ENCODE data around the gene NPL.

The NPL gene

GRCh38 chr1:182771187-182771984 is 18.2 kb upstream of the NPL start:
- no peak for DNase-seq (ENCODE audit: extremely low spot score, insufficient read length, low read depth)
- no peak for FAIRE-seq

- FAIRE-seq (no peak), DNase-seq (ENCODE audit: extremely low spot score, insufficient read length, low read depth) (no peak)
These were observed 12.2 kb upstream of the NPL start for GRCh38 chr1:182777386-182777785.

GRCh38 chr1:182778862-182779261 is 10.7 kb upstream of the NPL start:
- FAIRE-seq (no peak), DNase-seq (ENCODE audit: extremely low spot score, insufficient read length, low read depth) (no peak)

- DNase-seq (ENCODE audit: extremely low spot score, insufficient read length, low read depth) (no peak), FAIRE-seq (no peak)
These were observed 10.0 kb upstream of the NPL start for GRCh38 chr1:182779530-182779929.

DNA sequence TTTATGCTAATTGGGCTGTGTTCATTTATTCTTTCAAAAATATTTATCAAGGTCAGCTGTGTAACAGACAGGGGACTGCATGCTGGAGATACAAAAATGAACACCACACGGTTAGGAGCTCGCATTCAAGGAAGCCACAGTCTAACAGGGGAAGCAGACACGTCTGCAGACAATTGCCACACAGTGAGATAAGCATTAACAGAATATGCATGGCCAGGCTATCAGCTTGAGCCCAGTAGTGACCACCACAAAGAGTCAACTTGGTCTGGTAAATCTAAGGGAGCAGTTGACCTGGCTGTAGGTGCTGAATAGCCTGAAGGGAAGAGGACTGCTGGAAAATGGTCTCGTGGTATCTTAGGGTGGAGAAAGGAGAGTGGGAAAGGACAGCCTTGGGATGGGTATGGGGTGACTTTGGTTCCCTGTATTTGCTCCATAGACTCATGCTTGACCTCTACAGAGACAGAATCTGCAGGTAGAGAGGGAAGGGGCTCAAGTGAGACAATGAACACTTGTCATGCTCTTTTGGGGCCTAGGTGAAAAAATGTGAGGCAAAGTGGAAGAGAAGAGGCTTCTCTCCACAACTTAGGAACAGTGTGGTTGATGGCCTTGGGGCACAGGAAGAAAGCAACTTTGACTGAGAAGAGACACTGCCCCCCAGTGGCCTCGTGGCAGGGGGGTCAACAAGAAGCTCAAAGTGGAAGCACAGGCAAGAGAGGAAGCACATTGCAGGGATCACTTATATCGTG is 7.6 kb upstream of the NPL start:
- FAIRE-seq (peak; percentile 94), DNase-seq (ENCODE audit: extremely low spot score, insufficient read length, low read depth) (peak; percentile 23)

DNA sequence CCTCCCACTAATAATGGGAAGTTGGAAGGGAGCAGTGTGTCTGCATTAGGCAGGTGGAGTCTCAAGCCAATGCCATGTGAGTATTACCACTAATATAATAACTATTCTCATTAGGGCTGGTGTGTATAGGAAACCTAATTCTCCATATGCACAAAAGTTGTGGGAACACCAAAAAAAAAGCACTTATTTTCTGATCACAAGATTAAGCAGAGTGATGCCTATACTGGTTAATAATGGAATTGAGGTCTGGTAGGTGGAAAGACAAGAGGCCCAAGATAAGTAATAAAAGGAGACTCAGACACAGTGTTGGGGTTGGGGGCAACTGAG is 7.0 kb upstream of the NPL start:
- DNase-seq (ENCODE audit: extremely low spot score, insufficient read length, low read depth) (no peak), FAIRE-seq (no peak)

DNA sequence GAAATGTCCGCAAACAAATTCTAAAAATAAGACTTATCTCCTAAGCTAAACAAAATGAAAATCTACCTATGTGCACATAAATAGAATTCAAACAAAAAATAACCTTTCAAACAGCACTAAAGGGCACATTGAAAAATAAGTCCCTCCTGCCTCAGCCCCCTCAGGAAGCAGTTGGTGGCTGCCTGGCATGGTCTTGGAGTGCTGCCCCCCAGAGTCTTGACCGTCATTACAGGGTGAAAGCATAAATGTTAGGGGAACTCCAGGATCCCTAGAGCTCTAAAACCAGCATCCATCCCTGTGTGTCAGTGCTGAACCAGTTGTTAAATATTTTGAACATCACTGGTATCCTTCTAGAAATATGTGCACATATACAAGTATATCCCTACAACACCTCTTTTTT is 6.5 kb upstream of the NPL start:
- FAIRE-seq (no peak), DNase-seq (ENCODE audit: extremely low spot score, insufficient read length, low read depth) (no peak)

- FAIRE-seq (peak; percentile 84), DNase-seq (ENCODE audit: extremely low spot score, insufficient read length, low read depth) (no peak)
These were observed 4.9 kb upstream of the NPL start for GRCh38 chr1:182784556-182785171.

- DNase-seq (ENCODE audit: extremely low spot score, insufficient read length, low read depth) (no peak), FAIRE-seq (no peak)
These were observed 4.4 kb upstream of the NPL start for GRCh38 chr1:182785181-182785580.

- FAIRE-seq, result peak; percentile 26
- no peak for DNase-seq (ENCODE audit: extremely low spot score, insufficient read length, low read depth)
These were observed 3.2 kb upstream of the NPL start for GRCh38 chr1:182786223-182786994.

GRCh38 chr1:182786995-182787324 is 2.6 kb upstream of the NPL start:
- no peak for DNase-seq (ENCODE audit: extremely low spot score, insufficient read length, low read depth)
- no peak for FAIRE-seq

- DNase-seq (ENCODE audit: extremely low spot score, insufficient read length, low read depth), result no peak
- FAIRE-seq, result peak; percentile 44
These were observed 2.0 kb downstream of the NPL start for GRCh38 chr1:182791281-182792179.

DNA sequence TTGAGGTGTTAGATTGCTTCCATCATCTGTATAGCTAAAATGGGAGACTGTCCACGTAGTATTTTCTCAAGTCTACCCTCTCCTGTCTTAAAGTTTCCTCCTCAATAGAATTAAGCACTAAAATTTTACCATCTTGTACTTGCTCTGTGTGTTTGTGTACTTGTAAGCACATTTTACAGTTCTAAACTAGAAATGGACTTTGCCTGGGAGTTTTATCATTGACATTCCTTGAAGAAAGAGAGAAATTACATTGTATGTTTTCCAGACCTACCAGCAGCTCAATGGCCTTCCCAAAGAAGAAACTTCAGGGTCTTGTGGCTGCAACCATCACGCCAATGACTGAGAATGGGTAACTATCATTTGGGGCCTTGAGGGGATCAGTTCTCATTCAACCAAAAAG is 4.5 kb downstream of the NPL start:
- FAIRE-seq, result no peak
- no peak for DNase-seq (ENCODE audit: extremely low spot score, insufficient read length, low read depth)

DNA sequence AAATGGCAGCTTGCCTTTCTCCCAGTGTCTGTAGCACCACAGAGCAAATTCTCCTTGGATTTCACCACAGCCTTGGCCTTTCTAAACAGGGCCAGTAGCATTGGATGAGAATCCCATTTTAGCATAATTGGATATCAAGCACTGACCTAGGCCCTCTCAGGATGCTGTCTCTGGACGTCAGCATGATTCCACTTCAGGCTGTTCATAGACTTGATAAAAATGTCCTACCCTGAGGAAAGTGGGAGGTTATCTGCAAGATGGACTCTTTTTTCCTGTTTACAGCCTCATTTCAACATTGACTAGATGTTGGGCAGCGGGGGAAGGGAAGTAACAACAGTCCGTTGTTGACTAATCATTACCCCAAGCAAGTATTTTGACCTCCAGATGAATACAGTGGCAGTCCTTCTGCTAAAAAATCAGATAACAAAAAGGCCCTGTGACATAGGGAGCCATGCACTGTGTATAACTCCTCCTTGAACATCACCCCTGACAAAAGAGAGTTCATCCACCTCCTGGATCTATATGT is 5.2 kb downstream of the NPL start:
- FAIRE-seq, result no peak
- no peak for DNase-seq (ENCODE audit: extremely low spot score, insufficient read length, low read depth)

DNA sequence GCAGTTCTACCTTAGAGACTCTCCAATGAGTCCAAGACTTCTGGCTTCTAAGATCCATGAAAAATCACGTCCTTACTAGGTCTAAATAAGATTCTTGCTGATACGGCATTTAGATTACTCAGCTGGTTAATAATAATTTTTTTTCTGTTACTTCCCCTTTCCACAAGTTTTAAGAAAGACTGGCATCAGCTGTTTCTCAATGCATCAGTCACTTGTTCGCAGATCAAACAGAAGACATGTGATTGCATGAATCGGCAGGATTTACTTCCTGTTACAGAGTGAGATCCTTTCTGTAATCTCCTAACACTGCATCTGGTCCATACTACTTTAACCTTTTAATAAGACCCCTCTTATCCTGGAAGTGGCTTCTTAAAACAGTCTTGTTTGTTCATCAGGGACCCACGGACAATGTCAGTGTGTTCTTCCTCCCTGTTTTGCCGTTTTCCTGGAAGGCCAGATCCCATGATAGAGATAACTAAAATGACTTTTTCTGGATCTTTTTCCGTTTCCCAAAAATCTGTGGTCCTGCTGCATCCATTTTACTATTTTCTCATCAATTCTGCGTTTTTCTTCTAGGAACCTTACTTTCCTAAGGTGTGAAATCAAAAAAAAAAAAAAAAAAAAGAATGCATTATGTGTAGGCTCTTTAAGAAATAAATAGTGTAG is 6.1 kb downstream of the NPL start:
- FAIRE-seq (no peak), DNase-seq (ENCODE audit: extremely low spot score, insufficient read length, low read depth) (no peak)

GRCh38 chr1:182802006-182802803 is 12.6 kb downstream of the NPL start:
- no peak for DNase-seq (ENCODE audit: extremely low spot score, insufficient read length, low read depth)
- no peak for FAIRE-seq

DNA sequence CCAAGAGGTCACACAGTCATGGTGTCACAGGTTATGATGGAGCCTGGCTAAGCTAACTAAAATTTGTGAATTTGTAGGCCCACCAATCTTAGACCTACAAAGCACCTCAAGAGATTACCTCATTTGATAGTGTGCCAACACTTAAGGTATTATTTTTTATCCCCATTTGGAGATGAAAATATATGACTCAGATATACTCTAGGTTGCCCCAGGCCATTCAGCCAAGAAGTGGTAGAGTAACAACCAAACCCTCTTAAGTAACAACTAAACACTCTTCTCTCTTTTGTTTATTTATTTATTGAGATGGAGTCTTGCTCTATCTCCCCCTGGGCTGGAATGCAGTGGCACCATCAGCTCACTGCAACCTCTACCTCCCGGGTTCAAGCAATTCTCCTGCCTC is 14.3 kb downstream of the NPL start:
- DNase-seq (ENCODE audit: extremely low spot score, insufficient read length, low read depth) (no peak), FAIRE-seq (no peak)

- no peak for FAIRE-seq
- DNase-seq (ENCODE audit: extremely low spot score, insufficient read length, low read depth), result no peak
These were observed 16.6 kb downstream of the NPL start for GRCh38 chr1:182806015-182806678.

Measured in GM18507 (cell line).